C4-2B (cell line): ENCODE measurements around the gene TEKT3.

Experiments
- ZFX ChIP-seq: fragments of 450-650 bp; IDR thresholded peaks from 2 replicates; pipeline ENCODE4 v1.6.1; 2017
- TF ChIP-seq, protein P1 (sequence below): fragments of 450-650 bp; conservative IDR thresholded peaks from 2 replicates; pipeline ENCODE4 v1.5.1; 2017; ENCODE audit warnings: mild to moderate bottlenecking

DNA sequence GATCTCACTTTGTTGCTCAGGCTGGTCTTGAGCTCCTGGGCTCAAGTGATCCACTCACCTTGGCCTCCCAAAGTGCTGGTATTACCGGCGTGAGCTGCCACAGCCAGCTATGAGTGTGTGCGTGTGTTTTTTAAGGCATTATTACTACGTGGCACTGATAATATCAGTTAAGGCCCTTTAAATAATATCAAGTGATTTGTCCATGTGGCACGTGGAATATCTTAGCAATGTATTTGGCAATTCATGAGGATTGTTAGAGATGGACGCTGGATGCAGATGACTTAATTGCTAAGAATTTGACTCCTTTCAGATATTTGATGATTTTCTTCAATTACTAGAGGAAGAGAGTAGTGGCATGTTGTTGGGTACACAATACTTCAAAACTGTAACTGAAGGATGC, 50.8 kb downstream of the TEKT3 start:
- TF ChIP-seq, protein P1, sequence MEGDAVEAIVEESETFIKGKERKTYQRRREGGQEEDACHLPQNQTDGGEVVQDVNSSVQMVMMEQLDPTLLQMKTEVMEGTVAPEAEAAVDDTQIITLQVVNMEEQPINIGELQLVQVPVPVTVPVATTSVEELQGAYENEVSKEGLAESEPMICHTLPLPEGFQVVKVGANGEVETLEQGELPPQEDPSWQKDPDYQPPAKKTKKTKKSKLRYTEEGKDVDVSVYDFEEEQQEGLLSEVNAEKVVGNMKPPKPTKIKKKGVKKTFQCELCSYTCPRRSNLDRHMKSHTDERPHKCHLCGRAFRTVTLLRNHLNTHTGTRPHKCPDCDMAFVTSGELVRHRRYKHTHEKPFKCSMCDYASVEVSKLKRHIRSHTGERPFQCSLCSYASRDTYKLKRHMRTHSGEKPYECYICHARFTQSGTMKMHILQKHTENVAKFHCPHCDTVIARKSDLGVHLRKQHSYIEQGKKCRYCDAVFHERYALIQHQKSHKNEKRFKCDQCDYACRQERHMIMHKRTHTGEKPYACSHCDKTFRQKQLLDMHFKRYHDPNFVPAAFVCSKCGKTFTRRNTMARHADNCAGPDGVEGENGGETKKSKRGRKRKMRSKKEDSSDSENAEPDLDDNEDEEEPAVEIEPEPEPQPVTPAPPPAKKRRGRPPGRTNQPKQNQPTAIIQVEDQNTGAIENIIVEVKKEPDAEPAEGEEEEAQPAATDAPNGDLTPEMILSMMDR, result no peak
- TF ChIP-seq ZFX, result no peak
